Dermis blood vessel endothelial cell (primary cell): ENCODE data around the gene LCA5L. TPM values are rescaled to one million over a fixed set of nuclear protein-coding genes. Genes with fewer than 3 reads are reported as not detected.

Experiments used
- total RNA-seq: library from RNA; depleted of rRNA; stranded (reverse); fragments of >200 nt; gene quantifications from 2 replicates; pipeline ENCODE4 v1.2.3, GENCODE V29; 2014

Gene LCA5L
- total RNA-seq, 1 donor from 2014 or later = 1.7 TPM

Other genes with a start within 250 kb of the LCA5L start
- gene BRWD1, start 132.1 kb downstream of the LCA5L start, total RNA-seq = 58.7 and 104 TPM in 2 replicates
- 223 and 284 TPM in 2 replicates for gene HMGN1, start 96.7 kb downstream of the LCA5L start, total RNA-seq
- gene SH3BGR, start 6.2 kb upstream of the LCA5L start, total RNA-seq = 0.51 TPM in 2 replicates
- gene B3GALT5, start 167.2 kb upstream of the LCA5L start, total RNA-seq = under 0.01 and 0.05 TPM in 2 replicates